Measurements from ENCODE around the gene TENM4.

The TENM4 gene

DNA sequence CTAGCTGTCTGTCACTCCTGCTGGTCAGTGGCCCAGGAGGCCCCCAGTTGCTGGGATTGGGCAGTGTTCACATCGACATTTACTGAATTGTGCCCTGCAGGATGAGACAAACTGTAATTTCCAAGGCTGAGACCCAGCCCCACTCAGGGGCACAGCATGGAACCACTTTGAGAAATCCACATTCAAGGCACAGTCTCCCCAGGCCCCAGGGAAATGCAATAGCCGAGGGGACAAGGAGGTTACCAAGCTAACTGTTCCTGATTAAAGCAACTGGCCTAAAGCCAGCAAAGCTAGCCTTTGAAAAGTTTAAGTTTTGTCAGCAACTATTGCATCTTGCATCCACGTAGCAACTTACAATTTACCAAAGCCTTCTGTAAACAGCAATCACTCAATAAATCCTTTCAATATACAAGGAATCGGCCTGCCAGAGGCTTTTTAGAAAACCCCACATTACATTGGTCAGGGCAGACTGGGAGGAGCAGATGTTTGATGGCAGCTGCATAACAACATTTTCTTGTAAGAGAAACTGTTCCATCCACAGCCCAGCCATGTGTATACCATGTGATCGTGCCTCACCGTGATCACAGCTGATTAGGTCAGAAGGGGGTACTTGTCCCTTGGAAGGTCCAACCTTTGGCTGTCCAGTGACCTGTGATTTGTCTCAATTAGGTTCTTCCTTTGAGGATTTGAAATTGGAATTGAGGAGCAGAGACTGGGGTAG, 103.9 kb downstream of the TENM4 start:
- DNase-seq: no peak

DNA sequence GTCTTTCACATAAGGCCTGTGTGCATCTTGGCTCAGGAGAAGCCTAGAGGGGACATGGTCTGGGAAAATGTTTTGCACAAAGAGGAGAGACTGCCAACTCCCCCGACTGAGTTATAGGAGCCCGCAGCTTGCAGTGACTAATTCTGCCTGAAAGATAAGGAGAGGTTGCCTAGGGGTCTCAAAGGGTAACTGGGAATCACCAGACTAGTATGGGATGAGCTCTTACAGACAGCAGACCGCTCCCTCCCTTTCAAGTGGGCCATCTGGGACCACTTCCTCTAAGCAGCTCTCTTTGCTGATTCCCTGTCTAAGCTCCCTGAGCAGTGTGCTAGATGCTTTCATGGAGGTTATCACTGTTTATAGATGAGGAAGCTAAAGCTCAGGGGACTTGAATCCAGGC, 105.1 kb downstream of the TENM4 start:
- no peak for DNase-seq

DNA sequence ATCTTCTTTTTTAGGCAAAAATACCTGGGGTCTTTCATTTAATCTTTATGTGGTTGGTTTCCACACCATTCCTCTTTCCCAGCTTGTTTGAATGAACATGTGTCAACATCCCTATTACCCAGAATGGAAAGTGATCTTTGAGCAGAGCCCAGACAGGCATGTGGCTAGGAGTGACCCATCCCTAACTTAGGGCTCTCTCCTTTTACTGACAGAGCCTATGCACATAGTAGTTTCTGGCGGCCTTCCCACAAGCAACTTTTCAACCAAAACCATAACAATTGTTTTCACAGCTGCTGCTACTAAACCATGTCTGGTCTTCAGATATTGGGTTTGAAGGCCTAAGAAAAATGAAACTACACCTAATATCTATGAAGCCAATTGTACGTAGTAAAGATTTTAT, 107.5 kb downstream of the TENM4 start:
- no peak for DNase-seq

DNA sequence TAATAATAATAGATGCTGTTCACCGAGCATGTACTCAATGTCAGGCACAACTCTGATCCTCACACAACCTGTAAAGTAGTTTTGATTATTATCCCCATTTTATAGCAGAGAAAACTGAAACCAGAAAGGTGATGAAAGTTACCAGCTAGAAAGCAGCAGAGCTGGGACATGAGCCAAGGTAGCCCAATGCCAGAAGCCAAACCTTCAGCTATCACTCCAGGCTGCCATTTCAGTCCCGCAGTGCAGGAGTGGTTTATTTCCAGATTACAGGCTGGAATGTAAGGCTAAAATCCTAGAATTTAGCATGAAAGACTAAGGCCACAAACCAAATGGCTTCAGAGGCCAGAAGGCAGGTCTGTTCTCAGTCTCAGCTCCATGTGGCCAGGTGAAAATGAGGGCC, 108.8 kb downstream of the TENM4 start:
- DNase-seq: no peak

DNA sequence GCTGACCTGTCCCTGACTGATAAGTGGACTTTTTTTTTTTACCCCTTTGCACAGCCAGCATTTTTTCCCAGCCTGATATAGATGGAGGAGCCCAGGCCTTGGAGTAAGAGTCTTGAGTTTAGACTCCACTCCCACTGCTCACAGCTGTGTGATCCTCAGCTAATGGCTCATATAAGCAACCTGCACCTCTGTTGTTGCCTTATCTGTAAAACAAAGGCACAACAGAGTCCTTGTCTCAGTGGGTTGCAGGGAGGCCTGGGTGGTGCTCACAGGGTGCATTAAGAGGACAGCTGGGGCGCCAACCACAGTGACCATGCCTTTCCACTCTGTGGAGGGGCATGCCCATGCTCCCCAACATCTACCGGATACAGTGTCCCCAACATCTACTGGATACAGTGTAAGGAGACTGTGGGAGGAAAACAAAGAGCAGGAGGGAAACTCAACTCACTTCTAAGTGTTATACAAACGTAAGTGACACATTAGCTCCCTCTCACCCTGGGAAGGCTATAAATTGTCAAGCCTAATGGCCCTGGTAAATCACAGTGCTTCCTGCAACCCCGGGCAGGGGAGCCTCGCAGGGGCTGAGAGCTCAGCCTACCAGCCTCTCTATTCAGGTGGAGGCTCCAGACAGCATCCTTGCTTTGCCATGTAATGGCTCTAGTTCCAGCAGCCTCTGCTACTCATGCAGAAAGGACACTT, 109.5 kb downstream of the TENM4 start:
- no peak for DNase-seq

DNA sequence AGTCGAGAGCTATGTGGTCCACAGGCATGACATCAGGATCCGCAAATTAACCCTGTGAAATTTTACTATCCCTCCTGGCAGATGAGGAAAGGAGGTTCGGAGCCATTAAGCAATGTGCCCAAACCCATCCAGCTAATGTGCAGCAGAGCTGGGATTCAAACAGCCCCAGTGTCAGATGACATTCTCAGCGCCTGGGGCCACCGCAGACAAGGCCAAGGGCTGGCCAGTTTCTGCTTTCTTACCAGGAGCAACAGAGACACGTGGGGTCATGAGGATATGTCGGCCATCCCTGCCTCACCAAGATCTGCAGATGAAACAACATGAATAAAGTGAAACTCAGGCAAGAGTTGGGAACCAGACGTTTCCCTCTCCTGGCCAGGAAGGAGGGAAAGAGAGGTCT, 110.2 kb downstream of the TENM4 start:
- DNase-seq: no peak

DNA sequence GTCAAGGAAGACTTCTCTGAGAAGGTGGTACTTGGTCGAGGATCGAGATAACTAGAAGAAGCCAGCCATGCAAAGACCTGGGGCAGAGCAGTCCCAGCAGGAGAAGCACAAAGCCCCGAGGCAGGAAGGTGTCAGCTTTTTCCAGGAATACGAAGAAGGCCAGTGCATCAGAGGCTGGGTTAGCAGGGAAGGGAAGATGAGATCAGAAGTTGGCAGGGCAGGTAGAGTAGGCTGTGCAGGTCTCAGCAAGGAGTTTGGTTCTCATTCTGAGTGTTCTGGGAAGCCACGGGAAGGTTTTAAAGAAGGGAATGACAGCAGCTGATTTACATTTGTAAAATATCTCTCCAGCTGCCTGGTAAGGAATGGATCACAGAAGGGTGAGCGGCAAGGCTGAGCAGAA, 111.3 kb downstream of the TENM4 start:
- no peak for DNase-seq

DNA sequence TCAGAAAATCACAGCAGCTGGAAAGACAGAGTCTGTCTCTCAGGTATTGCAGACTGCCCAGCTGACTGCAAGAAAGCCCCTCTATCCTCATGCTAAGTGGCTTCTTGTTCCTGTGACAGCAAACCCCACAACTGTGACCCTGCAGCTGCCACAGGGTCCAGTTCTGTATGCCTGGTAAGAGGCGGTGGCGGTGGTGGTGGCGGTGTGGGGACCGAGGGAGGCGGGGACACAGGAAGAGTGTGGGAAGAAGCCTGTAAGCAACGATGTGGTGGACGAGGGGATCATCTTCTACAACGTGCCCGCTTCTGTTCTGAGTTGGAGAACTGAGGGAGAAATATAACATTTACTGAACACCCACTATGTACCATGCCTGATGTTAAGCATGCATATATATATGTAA, 112.4 kb downstream of the TENM4 start:
- DNase-seq: no peak

DNA sequence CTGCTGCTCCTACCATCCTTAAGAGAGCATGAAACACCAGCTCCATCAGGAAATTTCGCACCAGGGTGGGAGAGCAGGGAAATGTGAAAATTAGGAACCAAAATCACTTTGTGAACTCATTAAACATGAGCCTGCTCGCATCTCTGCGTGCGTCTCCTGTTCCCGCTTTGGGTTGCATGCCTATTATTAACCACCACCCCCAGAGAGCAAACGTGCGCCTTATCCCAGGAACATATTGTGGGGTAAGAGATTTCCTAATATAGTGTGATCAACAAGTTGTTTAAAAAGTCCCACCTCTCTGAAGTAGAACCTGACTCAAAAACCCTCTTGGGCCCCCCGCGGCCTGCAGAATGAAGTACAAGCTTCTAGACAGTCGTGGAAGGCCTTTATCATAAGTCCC, 115.0 kb downstream of the TENM4 start:
- no peak for DNase-seq

DNA sequence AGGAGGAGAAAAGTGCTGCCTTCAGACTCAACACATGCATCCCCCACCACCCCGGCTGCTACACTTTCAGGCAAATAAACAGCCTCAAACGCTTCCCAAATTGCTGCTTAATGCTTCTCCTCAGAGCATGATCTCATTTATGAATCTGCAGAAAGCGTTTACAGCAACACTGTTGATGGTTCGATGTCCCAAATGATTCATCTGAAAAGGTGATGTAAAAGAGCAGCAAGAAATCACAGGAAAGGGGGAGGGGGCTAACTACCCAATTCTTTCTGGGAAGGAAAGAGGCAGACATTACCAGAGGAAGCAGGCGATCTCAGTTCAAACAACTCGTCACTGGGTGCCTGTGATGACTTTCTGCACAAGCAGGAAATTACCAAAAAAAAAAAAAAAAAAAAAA, 119.6 kb downstream of the TENM4 start:
- DNase-seq: no peak

DNA sequence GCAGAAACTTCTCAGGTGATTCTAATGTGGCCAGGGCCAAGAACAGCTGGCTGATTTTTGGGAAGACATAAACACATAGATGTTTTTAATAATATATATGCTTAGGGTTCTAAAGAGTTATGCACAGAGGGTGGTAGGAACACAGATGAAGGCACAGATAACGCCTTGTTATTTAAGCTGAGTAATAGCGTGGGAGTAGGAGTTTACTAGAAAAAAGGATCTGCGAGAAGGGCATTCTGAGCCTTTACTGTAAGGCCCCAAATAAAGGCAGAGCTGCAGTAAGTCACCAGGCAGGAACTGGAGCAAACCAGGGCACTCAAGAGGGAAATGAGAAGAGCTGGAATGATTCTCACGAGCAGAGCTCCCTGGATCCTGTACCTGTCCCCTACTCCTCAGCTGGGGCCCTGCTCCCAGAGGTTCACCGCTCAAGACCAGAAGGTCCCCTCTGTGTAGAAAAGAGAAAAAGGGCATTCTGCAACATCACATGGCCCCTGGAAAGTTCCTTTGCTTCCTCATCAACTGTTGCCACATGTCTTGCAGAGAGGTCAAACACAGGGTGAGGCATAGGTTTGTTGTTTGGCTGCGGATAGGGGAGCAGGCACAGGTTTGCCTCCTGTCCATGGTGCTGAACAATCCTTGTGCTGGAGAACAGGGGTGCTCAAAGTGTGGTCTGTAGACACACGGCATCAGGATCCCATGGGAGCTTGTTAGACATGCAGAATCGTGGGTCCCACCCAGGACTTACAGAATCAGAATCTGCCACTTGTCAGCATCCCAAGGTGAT, 125.7 kb downstream of the TENM4 start:
- DNase-seq: no peak

DNA sequence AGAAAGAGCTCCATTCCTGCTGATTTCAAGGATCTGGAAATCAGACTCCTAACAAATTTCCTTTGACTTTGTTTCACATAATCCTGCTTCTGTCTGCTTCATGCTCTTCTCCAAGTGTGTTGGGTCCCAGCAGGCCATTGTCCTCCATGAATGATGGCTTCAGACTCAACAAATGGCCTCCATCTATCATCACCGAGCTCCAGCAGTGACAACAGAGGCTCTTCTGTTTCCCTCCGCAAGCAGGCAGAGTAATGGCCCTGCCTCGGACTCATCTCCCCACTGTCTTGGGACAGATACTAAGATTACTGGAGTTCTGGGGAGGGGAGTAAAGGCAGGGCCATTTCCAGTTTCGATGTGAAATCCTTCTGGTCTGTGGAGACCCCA, 127.3 kb downstream of the TENM4 start:
- DNase-seq: no peak

DNA sequence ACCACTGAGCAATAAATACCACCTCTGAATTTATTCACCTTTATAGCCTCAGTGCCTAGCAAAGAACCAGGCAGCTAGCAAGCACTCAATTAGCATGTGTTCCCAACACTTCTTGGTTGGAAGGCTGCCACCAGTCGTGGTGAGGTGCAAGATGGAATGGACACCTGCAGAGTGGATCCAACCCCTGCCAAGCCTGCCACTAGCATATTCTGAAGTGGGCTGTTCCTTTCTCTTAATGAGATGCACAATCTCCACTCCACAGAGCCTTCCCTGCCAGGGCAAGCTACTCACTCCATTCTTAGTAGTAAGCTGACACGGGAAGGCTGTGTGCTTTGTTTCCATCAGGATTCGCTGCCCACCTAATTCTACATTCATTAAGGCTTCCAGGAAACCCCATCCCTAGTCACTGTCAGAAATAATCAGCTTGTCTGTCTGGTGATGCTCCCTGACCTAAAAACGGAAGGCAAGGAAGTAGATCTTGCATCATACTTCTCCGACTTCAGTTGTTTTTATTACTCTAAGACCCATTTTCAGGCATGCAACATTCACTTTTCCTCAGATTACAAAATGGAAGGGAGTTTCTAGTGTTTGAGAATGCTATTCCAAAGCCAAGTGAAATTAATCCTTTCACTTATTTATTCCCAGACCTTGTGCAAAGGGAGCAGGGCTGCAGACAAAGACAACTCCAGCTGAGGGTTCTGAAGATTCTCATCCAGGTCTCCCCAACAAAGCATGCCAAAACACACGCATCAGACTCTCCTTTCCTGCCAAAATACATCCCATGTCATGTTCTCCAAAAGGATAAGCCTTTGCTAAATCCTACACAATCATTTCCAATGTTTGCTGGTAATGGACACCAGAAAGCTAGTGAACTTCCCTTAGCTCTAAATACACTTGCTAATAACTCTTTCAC, 128.0 kb downstream of the TENM4 start:
- no peak for DNase-seq

DNA sequence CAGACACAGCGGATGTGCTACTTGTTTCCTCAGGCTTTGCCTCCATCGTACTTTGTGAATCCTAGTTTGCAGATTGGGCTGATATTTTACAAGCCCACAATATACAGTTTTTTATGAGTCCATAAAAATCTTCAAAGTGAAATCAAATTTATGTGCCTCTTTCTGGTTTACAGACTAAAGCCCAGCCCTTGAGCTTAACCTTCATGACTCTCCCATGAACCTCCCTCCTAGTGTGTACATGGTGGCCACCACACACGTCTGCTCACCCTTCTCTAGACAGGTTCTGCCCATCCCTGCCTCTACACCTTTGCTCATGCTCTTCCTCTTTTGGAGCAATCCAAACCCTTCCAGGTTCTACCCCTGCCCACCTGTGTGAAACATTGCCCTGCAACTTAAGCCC, 129.4 kb downstream of the TENM4 start:
- no peak for DNase-seq

DNA sequence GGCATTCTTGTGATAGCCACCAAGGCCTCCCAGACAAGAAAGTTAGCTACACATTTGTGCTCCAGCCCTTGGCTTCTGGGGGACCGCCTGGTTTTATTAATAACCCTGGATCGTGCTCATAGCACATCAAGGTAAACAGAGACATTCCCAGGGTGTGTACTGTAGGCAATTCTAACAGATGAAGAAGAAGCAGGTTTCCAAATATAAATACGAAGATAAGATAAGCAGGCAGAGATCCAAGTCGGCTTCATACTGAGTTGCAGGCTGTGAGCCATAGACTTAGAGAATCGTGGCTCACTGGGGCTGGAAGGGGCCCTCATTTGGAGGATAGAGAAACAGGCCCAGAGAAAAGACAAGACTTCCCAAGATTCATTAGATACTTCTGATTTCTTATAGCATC, 131.4 kb downstream of the TENM4 start:
- DNase-seq: no peak

DNA sequence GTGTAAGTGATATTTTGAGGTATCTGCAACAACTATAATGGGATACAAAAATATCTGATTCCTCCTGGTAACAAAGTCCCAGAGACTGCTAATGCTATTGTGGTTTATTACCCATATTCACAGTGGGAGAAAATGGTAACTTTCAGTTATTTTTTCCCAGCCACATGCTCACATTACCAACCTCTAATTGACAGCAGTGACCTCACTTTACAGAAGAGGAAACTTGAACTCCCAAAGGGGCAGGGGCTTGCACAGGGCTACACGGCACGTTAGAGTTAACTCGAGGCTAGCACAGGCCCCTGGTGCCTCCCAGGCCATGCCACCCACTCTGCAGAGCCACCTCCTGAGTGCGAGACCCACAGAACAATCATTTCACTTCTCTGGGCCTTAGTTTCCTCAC, 132.4 kb downstream of the TENM4 start:
- DNase-seq: no peak

DNA sequence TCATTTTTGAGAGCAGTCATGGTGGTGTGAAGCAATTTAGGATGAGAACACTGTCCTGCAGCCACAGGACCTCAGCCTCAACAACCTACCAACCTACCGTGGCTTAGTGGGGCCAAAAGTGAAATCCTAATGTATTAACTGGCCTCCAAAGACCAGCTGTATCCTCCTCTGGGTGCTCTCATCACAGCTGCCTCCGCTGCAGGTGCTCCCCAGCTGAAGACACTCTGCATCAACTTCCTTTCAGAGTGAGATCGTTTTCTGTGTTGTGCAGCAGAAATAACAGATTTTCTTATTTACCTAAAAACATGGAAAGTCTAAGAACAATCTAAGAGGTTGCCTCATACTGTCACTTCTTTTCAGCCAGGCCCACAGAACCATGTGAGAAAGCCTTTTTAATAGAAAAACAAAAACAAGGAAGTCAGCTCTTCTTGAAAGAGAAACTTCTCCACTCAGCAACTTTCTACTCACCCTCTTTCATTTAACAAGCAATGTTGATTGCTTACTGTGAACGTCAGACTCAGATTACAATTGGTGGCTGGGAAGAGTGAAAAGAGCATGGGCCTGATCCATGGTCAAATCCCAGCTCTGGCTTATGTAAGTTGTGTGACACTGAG, 136.1 kb downstream of the TENM4 start:
- DNase-seq: no peak

DNA sequence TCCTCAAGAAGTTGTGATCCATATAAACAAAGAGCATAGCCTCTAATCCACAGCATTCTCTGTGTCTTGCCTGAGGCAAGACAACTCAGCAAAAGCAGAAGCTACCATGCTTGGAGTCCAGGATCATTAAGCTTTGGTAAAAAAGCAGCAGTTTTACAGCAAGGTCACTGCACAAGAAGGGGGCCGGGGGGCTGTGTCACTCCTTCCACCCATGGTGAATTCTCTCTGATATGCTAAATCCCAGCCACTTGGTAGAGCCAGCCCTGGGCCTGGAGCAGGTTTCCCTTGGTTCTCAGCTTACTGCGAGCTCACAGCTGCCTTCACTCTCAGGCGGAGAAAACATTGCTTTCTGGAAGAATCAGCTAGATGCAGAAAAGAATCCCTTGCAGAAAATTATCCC, 144.7 kb downstream of the TENM4 start:
- DNase-seq: no peak

DNA sequence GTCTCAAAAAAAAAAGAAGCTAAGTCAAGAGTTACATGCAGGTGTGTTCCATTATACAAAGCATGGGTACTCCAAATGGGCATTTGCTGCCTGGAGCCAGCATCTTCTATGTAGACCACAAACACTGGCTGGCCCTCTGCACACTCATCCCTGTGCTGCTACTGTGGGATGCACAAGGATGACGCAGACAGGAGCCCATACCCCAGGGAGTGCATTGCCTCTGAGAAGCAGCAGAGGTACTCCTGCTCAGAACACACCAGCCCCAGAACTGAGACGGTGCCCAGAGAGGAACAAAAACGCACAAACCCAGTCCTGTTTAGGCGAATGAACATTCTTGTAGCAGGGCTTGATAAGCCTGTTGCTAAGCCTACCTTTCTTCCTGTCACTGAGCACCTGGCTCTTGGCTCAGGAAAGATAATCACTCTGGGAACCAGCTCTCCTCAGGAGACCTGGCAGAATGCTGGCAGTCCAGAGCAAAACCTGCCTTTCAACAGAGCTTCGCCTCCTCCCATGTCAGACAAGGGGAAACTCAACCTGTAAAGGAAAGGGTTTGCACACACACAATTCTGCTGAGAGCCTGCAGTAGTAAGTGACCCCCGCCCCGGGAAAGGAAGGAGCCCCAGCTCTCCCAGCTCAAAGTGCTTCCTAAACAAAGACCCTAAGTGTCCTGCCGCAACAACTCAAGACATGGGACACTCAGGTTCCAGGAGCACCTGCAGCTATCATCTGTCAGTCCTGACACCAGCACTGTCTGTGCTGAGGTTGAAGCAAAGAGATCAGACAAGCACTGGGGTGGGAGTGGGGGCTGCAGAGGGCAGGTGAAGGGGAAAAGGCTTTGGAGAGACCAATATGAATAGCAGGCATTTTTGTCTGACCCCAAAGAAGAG, 145.7 kb downstream of the TENM4 start:
- no peak for DNase-seq

DNA sequence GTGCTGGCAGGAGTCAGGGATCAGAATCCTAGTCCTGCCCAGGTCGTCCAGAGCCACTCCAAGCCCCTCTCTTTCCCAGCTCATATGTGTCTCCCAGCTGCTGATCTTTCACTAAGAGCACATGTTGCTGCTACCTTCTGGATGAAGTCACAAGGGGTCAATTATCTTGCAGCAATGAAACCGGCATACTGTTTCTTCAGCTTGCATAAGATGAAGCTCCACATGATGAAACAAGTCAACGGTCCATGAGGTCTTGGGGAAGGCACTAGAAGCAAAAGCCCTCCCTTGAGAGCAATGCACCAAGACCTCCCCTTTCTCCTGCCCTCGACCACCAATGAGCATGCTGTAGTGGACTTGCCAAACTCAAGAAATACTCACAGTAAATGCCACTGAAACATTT, 148.9 kb downstream of the TENM4 start:
- no peak for DNase-seq

DNA sequence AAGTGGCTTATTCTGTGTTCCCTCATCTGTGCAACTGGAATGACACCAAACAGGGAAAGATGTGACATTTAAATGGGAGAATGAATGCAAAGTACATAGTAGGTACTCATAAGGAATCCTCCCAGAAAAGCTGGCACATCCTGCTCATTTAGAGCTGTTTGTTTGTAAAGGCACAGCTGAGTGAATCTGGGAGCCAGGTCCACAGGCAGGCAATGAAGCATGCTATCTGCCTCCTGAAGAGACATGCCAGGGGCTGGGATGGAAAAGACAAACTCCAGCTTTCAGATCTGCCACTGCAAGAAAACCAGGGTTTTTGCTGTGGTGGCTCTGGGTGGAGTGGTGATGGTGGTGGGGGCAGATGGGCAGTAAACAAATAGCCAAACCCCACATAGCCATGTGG, 150.1 kb downstream of the TENM4 start:
- no peak for DNase-seq

DNA sequence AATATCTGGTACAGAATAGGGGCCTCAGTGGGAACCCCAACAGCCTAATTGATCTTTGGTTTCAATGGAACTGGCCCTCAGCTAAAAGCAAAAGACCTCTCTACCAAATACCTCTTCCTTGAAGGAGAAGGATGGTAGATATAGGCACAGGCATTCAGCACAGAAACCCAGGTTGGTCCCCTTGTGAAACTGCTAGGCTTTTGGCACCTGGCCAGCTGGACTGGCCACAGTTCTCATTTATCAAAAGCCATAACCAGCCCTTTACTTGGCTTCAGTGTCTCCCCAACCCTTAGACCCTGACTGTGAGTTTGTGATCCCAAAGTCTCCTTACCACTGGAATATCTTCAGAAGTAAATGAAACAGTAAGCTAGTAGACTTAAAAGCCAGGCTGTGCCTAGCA, 152.9 kb downstream of the TENM4 start:
- no peak for DNase-seq

Data from CD4-positive, alpha-beta T cell treated with Interleukin-1 beta for 1 hour (primary cell).